Retinal pigment epithelial cell (primary cell): Measurements from ENCODE around the gene ACSL3.

Experiments used
- DNase-seq: peaks from one replicate; pipeline ENCODE4 v3.0.0-alpha.2; 2010; ENCODE audit warnings: low read depth
- H3K4me3 ChIP-seq: 2 replicates; pipeline ENCODE4 v1.5.1; 2011; ENCODE audit warnings: mild to moderate bottlenecking, low read length, control low read depth, moderate library complexity
- TF ChIP-seq, protein P1 (sequence below): conservative IDR thresholded peaks from 2 replicates; pipeline ENCODE4 v1.5.1; 2011; ENCODE audit warnings: low read depth, low read length, control low read depth, inconsistent platforms

The ACSL3 gene

GRCh38 chr2:222854773-222855700, 5.8 kb upstream of the ACSL3 start:
- H3K4me3 ChIP-seq: no peak overlapping the region
- DNase-seq: no peak
- TF ChIP-seq, protein P1, sequence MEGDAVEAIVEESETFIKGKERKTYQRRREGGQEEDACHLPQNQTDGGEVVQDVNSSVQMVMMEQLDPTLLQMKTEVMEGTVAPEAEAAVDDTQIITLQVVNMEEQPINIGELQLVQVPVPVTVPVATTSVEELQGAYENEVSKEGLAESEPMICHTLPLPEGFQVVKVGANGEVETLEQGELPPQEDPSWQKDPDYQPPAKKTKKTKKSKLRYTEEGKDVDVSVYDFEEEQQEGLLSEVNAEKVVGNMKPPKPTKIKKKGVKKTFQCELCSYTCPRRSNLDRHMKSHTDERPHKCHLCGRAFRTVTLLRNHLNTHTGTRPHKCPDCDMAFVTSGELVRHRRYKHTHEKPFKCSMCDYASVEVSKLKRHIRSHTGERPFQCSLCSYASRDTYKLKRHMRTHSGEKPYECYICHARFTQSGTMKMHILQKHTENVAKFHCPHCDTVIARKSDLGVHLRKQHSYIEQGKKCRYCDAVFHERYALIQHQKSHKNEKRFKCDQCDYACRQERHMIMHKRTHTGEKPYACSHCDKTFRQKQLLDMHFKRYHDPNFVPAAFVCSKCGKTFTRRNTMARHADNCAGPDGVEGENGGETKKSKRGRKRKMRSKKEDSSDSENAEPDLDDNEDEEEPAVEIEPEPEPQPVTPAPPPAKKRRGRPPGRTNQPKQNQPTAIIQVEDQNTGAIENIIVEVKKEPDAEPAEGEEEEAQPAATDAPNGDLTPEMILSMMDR: no peak

GRCh38 chr2:222859786-222860612, 837 bp upstream of the ACSL3 start:
- DNase-seq: peak; percentile 46
- H3K4me3 ChIP-seq: peak overlapping the region; percentile 57
- TF ChIP-seq, protein P1: no peak

- peak overlapping the region; percentile 92 for H3K4me3 ChIP-seq
- TF ChIP-seq, protein P1: no peak
- DNase-seq: no peak
Measured at GRCh38 chr2:222861411-222862105, 722 bp downstream of the ACSL3 start.

GRCh38 chr2:222862106-222862908, 1.5 kb downstream of the ACSL3 start:
- DNase-seq: no peak
- TF ChIP-seq, protein P1: peak; percentile 25
- peak overlapping the region; percentile 92 for H3K4me3 ChIP-seq

- peak overlapping the region; percentile 92 for H3K4me3 ChIP-seq
- TF ChIP-seq, protein P1: no peak
- DNase-seq: no peak
Measured at GRCh38 chr2:222862909-222863544, 2.2 kb downstream of the ACSL3 start.

- TF ChIP-seq, protein P1: no peak
- DNase-seq: no peak
- no peak overlapping the region for H3K4me3 ChIP-seq
Measured at GRCh38 chr2:222864296-222864695, 3.5 kb downstream of the ACSL3 start.
